Measurements from ENCODE around the gene EIF3J.

Gene EIF3J

GRCh38 chr15:44568338-44568737 is 31.4 kb downstream of the EIF3J start:
- POLR2A ChIA-PET = no interaction called here
- no peak for TF ChIP-seq CTCF (IDR thresholded peaks at IDR 0.05; ENCODE audit: insufficient read depth, low read length, missing control alignments)
- CTCF ChIA-PET = no interaction called here
- no peak for DNase-seq (ENCODE audit: low read depth, low spot score)
- no peak overlapping the region for H3K4me3 ChIP-seq (ENCODE audit: low read depth, low read length)

- DNase-seq (ENCODE audit: low read depth, low spot score) = no peak
- ChIA-PET POLR2A (interaction anchor here (1.1 kb wide), 1 partner anchor 24 kb away, joined by 3 read pairs; no protein-coding TSS in a partner anchor), CTCF (interaction anchor here (1.0 to 2.5 kb wide), 2 partner anchors 10 to 19 kb away, joined by 4 to 18 read pairs; no protein-coding TSS in a partner anchor)
- H3K4me3 ChIP-seq (ENCODE audit: low read depth, low read length) = no peak overlapping the region
- no peak for TF ChIP-seq CTCF (IDR thresholded peaks at IDR 0.05; ENCODE audit: insufficient read depth, low read length, missing control alignments)
Measured at GRCh38 chr15:44569316-44569715, 32.4 kb downstream of the EIF3J start.

- no peak overlapping the region for H3K4me3 ChIP-seq (ENCODE audit: low read depth, low read length)
- ChIA-PET POLR2A (no interaction called here), CTCF (interaction anchor here (1.1 to 2.5 kb wide), 3 partner anchors 8 to 166 kb away, joined by 3 to 18 read pairs (median 5); partner anchors contain the start of gene TRIM69)
- no peak for DNase-seq (ENCODE audit: low read depth, low spot score)
- TF ChIP-seq CTCF (IDR thresholded peaks at IDR 0.05; ENCODE audit: insufficient read depth, low read length, missing control alignments) = no peak
Measured at GRCh38 chr15:44570361-44570760, 33.4 kb downstream of the EIF3J start.

- DNase-seq (ENCODE audit: low read depth, low spot score) = no peak
- no peak for TF ChIP-seq CTCF (IDR thresholded peaks at IDR 0.05; ENCODE audit: insufficient read depth, low read length, missing control alignments)
- ChIA-PET CTCF (interaction anchor here (1.6 to 8.0 kb wide), 2 partner anchors 11 to 15 kb away, joined by 8 to 71 read pairs; no protein-coding TSS in a partner anchor), POLR2A (no interaction called here)
- no peak overlapping the region for H3K4me3 ChIP-seq (ENCODE audit: low read depth, low read length)
Measured at GRCh38 chr15:44573386-44573785, 36.4 kb downstream of the EIF3J start.

GRCh38 chr15:44574734-44575133 is 37.8 kb downstream of the EIF3J start:
- no peak overlapping the region for H3K4me3 ChIP-seq (ENCODE audit: low read depth, low read length)
- CTCF ChIA-PET = interaction anchor here (1.9 to 8.0 kb wide), 2 partner anchors 10 to 13 kb away, joined by 9 to 71 read pairs; no protein-coding TSS in a partner anchor
- no peak for DNase-seq (ENCODE audit: low read depth, low spot score)
- POLR2A ChIA-PET = no interaction called here
- TF ChIP-seq CTCF (IDR thresholded peaks at IDR 0.05; ENCODE audit: insufficient read depth, low read length, missing control alignments) = no peak

GRCh38 chr15:44580105-44580504 is 43.2 kb downstream of the EIF3J start:
- CTCF ChIA-PET = interaction anchor here (0.7 to 8.0 kb wide), 12 partner anchors 8 to 157 kb away, joined by 3 to 86 read pairs (median 14); partner anchors contain the start of gene TRIM69
- POLR2A ChIA-PET = no interaction called here
- no peak for TF ChIP-seq CTCF (IDR thresholded peaks at IDR 0.05; ENCODE audit: insufficient read depth, low read length, missing control alignments)
- H3K4me3 ChIP-seq (ENCODE audit: low read depth, low read length) = no peak overlapping the region
- DNase-seq (ENCODE audit: low read depth, low spot score) = no peak

Measured in AG04449 (cell line).